GM10266 (cell line): ENCODE data around the gene DDX19B.

ENCODE experiments used
- DNase-seq: peaks from one replicate; pipeline ENCODE4 v3.0.0; 2012; ENCODE audit errors: extremely low spot score
- CTCF ChIP-seq: IDR thresholded peaks from 2 replicates; pipeline ENCODE4 v1.5.1; 2012; ENCODE audit warnings: mild to moderate bottlenecking, low read depth; ENCODE audit not compliant: control insufficient read depth, insufficient read depth; ENCODE audit errors: missing control alignments

The DDX19B gene

GRCh38 chr16:70374213-70374612 is 75.2 kb downstream of the DDX19B start:
- TF ChIP-seq CTCF: no peak
- no peak for DNase-seq

GRCh38 chr16:70375636-70376611 is 76.9 kb downstream of the DDX19B start:
- no peak for DNase-seq
- no peak for TF ChIP-seq CTCF

GRCh38 chr16:70377782-70378181 is 78.8 kb downstream of the DDX19B start:
- no peak for TF ChIP-seq CTCF
- no peak for DNase-seq

- TF ChIP-seq CTCF: no peak
- no peak for DNase-seq
These were observed 80.0 kb downstream of the DDX19B start for GRCh38 chr16:70378869-70379493.

GRCh38 chr16:70380248-70380918 is 81.4 kb downstream of the DDX19B start:
- DNase-seq: no peak
- no peak for TF ChIP-seq CTCF

GRCh38 chr16:70380919-70381603 is 82.1 kb downstream of the DDX19B start:
- TF ChIP-seq CTCF: peak; percentile 53
- DNase-seq: peak; percentile 92
